ENCODE results near the gene SSR1.

The SSR1 gene

GRCh38 chr6:7273709-7274108, 39.3 kb downstream of the SSR1 start:
- Histone ChIP-seq H3K79me2 (ENCODE audit: insufficient read depth, low read length) (no peaks in the 10 kb centered on the region), H3K4me3 (ENCODE audit: low read length, poor library complexity, severe bottlenecking) (no peak overlapping the region), H3K9me3 (ENCODE audit: insufficient read depth, low read depth, low read length) (no peaks in the 10 kb centered on the region), H3K9me2 (replicated peaks; ENCODE audit: low read depth, low read length) (no peaks in the 10 kb centered on the region), H2AFZ (ENCODE audit: low read length) (no peak overlapping the region), H3K27me3 (ENCODE audit: insufficient read depth, low read length, poor library complexity, severe bottlenecking) (no peaks in the 10 kb centered on the region), H3K4me1 (ENCODE audit: insufficient read depth, low read length, poor library complexity, severe bottlenecking) (no peaks in the 10 kb centered on the region), H3F3A (ENCODE audit: low read depth) (no peaks in the 10 kb centered on the region), H3K36me3 (ENCODE audit: insufficient read depth, low read length) (no peaks in the 10 kb centered on the region), H3K9ac (ENCODE audit: low read depth, low read length, poor library complexity, severe bottlenecking) (no peak overlapping the region), H3K4me2 (ENCODE audit: low read depth, low read length, poor library complexity, severe bottlenecking) (no peak overlapping the region), H4K20me1 (ENCODE audit: insufficient read depth, low read length, poor library complexity, severe bottlenecking) (no peaks in the 10 kb centered on the region)
- TF ChIP-seq CTCF (conservative IDR thresholded peaks at IDR 0.05; ENCODE audit: low read length) = no peak
- TF ChIP-seq EZH2phosphoT487 (IDR thresholded peaks at IDR 0.05; ENCODE audit: borderline replicate concordance) = no peak

GRCh38 chr6:7271205-7271534, 41.8 kb downstream of the SSR1 start:
- H3K9ac ChIP-seq (ENCODE audit: low read depth, low read length, poor library complexity, severe bottlenecking) = no peak overlapping the region
- H3K27me3 ChIP-seq (ENCODE audit: insufficient read depth, low read length, poor library complexity, severe bottlenecking) = no peaks in the 10 kb centered on the region
- H3F3A ChIP-seq (ENCODE audit: low read depth) = no peaks in the 10 kb centered on the region
- no peaks in the 10 kb centered on the region for H3K9me2 ChIP-seq (replicated peaks; ENCODE audit: low read depth, low read length)
- no peak overlapping the region for H2AFZ ChIP-seq (ENCODE audit: low read length)
- no peak overlapping the region for H3K4me2 ChIP-seq (ENCODE audit: low read depth, low read length, poor library complexity, severe bottlenecking)
- H3K4me1 ChIP-seq (ENCODE audit: insufficient read depth, low read length, poor library complexity, severe bottlenecking) = no peaks in the 10 kb centered on the region
- H3K79me2 ChIP-seq (ENCODE audit: insufficient read depth, low read length) = no peaks in the 10 kb centered on the region
- no peak overlapping the region for H3K4me3 ChIP-seq (ENCODE audit: low read length, poor library complexity, severe bottlenecking)
- H3K36me3 ChIP-seq (ENCODE audit: insufficient read depth, low read length) = no peaks in the 10 kb centered on the region
- no peaks in the 10 kb centered on the region for H4K20me1 ChIP-seq (ENCODE audit: insufficient read depth, low read length, poor library complexity, severe bottlenecking)
- no peak for TF ChIP-seq EZH2phosphoT487 (IDR thresholded peaks at IDR 0.05; ENCODE audit: borderline replicate concordance)
- H3K9me3 ChIP-seq (ENCODE audit: insufficient read depth, low read depth, low read length) = no peaks in the 10 kb centered on the region

GRCh38 chr6:7270320-7271204, 42.4 kb downstream of the SSR1 start:
- Histone ChIP-seq H4K20me1 (ENCODE audit: insufficient read depth, low read length, poor library complexity, severe bottlenecking) (no peaks in the 10 kb centered on the region), H3K9me2 (replicated peaks; ENCODE audit: low read depth, low read length) (no peaks in the 10 kb centered on the region), H3K4me2 (ENCODE audit: low read depth, low read length, poor library complexity, severe bottlenecking) (no peak overlapping the region), H3K4me1 (ENCODE audit: insufficient read depth, low read length, poor library complexity, severe bottlenecking) (no peaks in the 10 kb centered on the region), H3K4me3 (ENCODE audit: low read length, poor library complexity, severe bottlenecking) (no peak overlapping the region), H3K79me2 (ENCODE audit: insufficient read depth, low read length) (no peaks in the 10 kb centered on the region), H3K36me3 (ENCODE audit: insufficient read depth, low read length) (no peaks in the 10 kb centered on the region), H3K9me3 (ENCODE audit: insufficient read depth, low read depth, low read length) (no peaks in the 10 kb centered on the region), H3K9ac (ENCODE audit: low read depth, low read length, poor library complexity, severe bottlenecking) (no peak overlapping the region), H3F3A (ENCODE audit: low read depth) (no peaks in the 10 kb centered on the region), H2AFZ (ENCODE audit: low read length) (no peak overlapping the region), H3K27me3 (ENCODE audit: insufficient read depth, low read length, poor library complexity, severe bottlenecking) (no peaks in the 10 kb centered on the region)
- TF ChIP-seq EZH2phosphoT487 (IDR thresholded peaks at IDR 0.05; ENCODE audit: borderline replicate concordance) (no peak), CTCF (conservative IDR thresholded peaks at IDR 0.05; ENCODE audit: low read length) (no peak)

- Histone ChIP-seq H3K4me2 (ENCODE audit: low read depth, low read length, poor library complexity, severe bottlenecking) (no peak overlapping the region), H3F3A (ENCODE audit: low read depth) (no peaks in the 10 kb centered on the region), H3K4me3 (ENCODE audit: low read length, poor library complexity, severe bottlenecking) (no peak overlapping the region), H2AFZ (ENCODE audit: low read length) (no peak overlapping the region), H4K20me1 (ENCODE audit: insufficient read depth, low read length, poor library complexity, severe bottlenecking) (no peaks in the 10 kb centered on the region), H3K4me1 (ENCODE audit: insufficient read depth, low read length, poor library complexity, severe bottlenecking) (no peaks in the 10 kb centered on the region), H3K79me2 (ENCODE audit: insufficient read depth, low read length) (no peaks in the 10 kb centered on the region), H3K9me2 (replicated peaks; ENCODE audit: low read depth, low read length) (no peaks in the 10 kb centered on the region), H3K9me3 (ENCODE audit: insufficient read depth, low read depth, low read length) (no peaks in the 10 kb centered on the region), H3K27me3 (ENCODE audit: insufficient read depth, low read length, poor library complexity, severe bottlenecking) (no peaks in the 10 kb centered on the region), H3K9ac (ENCODE audit: low read depth, low read length, poor library complexity, severe bottlenecking) (no peak overlapping the region), H3K36me3 (ENCODE audit: insufficient read depth, low read length) (no peaks in the 10 kb centered on the region)
- TF ChIP-seq CTCF (conservative IDR thresholded peaks at IDR 0.05; ENCODE audit: low read length) = no peak
- TF ChIP-seq EZH2phosphoT487 (IDR thresholded peaks at IDR 0.05; ENCODE audit: borderline replicate concordance) = no peak
These were observed 43.2 kb downstream of the SSR1 start for GRCh38 chr6:7269816-7270215.

Measured in Loucy (cell line).